Upper lobe of right lung (tissue), 1 donor: ENCODE measurements around the gene DRD2. TPM values are rescaled to one million over a fixed set of nuclear protein-coding genes. Genes with fewer than 3 reads are reported as not detected.

Experiments
- ATAC-seq: fragments of 200-7000 bp; cut with Tn5 transposase; one replicate; pipeline ENCODE4 v1.9.1; 2020; ENCODE audit warnings: mild to moderate bottlenecking, moderate library complexity
- DNase-seq: peaks from one replicate; pipeline ENCODE4 v3.0.0-alpha.2; 2020
- H3K27ac ChIP-seq: fragments of 200-600 bp; one replicate; pipeline ENCODE4 v1.8.0; 2022
- H3K27me3 ChIP-seq: fragments of 200-600 bp; one replicate; pipeline ENCODE4 v1.8.0; 2022; ENCODE audit warnings: mild to moderate bottlenecking
- H3K36me3 ChIP-seq: fragments of 200-600 bp; one replicate; pipeline ENCODE4 v1.8.0; 2022
- H3K4me1 ChIP-seq: fragments of 200-600 bp; one replicate; pipeline ENCODE4 v1.8.0; 2022
- H3K4me3 ChIP-seq: fragments of 200-600 bp; one replicate; pipeline ENCODE4 v1.8.0; 2022; ENCODE audit warnings: mild to moderate bottlenecking
- H3K9me3 ChIP-seq: fragments of 200-600 bp; one replicate; pipeline ENCODE4 v1.8.0; 2022
- intact Hi-C: fragments of 100-400 bp; cut with DNase I; formaldehyde crosslinking; loops from one replicate; pipeline ENCODE4 v1.11.0; 2022
- microRNA-seq: library from miRNA; unstranded; fragments of <30 nt; microRNA quantifications from one replicate; pipeline ENCODE4 v1.2.0, GENCODE V29; 2020; ENCODE audit warnings: borderline microRNAs expressed
- total RNA-seq: library from RNA; stranded (reverse); fragmentation: NEBNext Ultra II Directional; extraction: Animal tissue kit (Norgen Biotek cat#: 25700); gene quantifications from one replicate; pipeline ENCODE4 v1.2.1, GENCODE V29; 2021
- TF ChIP-seq, protein P1 (sequence below): fragments of 200-600 bp; IDR thresholded peaks from one replicate; pipeline ENCODE4 v1.8.0; 2022; ENCODE audit warnings: antibody characterized with exemption
- donor health status: DM: no; HTN: yes; CAD: no; lungs with severe emphysema.

The DRD2 gene
- total RNA-seq, 1 donor from 2014 or later, result not detected

DNA sequence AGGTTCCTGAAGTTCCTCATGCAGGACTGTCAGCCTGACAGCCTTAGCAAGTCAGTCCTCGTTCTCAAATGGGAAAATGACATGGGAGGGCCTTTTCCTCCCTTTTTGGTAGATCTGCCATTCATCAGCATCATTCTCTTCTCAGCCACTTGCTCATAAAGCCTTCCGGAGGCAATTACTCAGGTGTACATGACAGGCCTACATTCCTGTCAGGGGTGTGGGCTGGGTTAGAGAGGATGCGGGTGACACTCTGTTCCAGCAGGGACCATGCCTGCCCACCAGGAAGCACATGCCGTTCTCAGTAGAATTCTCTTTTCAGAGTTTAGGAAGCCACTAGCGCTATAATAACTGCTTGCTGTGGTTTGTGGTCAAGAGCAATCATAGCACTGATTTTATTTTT is 111.8 kb downstream of the DRD2 start:
- Histone ChIP-seq H3K4me1 (no peaks in the 10 kb centered on the region), H3K27me3 (no peaks in the 10 kb centered on the region), H3K27ac (no peak overlapping the region), H3K4me3 (no peak overlapping the region), H3K9me3 (no peaks in the 10 kb centered on the region), H3K36me3 (peaks cover 55% of the 10 kb centered on the region)
- DNase-seq (no peak), ATAC-seq (no peak)
- intact Hi-C loops, result no loop called here
- TF ChIP-seq, protein P1, sequence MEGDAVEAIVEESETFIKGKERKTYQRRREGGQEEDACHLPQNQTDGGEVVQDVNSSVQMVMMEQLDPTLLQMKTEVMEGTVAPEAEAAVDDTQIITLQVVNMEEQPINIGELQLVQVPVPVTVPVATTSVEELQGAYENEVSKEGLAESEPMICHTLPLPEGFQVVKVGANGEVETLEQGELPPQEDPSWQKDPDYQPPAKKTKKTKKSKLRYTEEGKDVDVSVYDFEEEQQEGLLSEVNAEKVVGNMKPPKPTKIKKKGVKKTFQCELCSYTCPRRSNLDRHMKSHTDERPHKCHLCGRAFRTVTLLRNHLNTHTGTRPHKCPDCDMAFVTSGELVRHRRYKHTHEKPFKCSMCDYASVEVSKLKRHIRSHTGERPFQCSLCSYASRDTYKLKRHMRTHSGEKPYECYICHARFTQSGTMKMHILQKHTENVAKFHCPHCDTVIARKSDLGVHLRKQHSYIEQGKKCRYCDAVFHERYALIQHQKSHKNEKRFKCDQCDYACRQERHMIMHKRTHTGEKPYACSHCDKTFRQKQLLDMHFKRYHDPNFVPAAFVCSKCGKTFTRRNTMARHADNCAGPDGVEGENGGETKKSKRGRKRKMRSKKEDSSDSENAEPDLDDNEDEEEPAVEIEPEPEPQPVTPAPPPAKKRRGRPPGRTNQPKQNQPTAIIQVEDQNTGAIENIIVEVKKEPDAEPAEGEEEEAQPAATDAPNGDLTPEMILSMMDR, result no peak

Small RNAs within 50 kb of the gene (microRNA-seq; reads per million reads assigned to microRNA genes)
- gene MIR4301, result not detected

Other genes with a start within 250 kb of the DRD2 start
- 15.3 TPM for gene TTC12, start 160.8 kb downstream of the DRD2 start, total RNA-seq
- not detected for gene ANKK1, start 87.6 kb downstream of the DRD2 start, total RNA-seq
- gene TMPRSS5, start 230.9 kb upstream of the DRD2 start, total RNA-seq, result 0.69 TPM